Neural cell (in vitro differentiated cells): ENCODE data around the gene POLRMT.

Experiments
- CTCF ChIP-seq: fragments of 450-650 bp; IDR thresholded peaks from 2 replicates; pipeline ENCODE4 v1.5.1; 2014; ENCODE audit warnings: antibody characterized with exemption, mild to moderate bottlenecking, moderate library complexity; ENCODE audit not compliant: poor library complexity, severe bottlenecking
- EP300 ChIP-seq: fragments of 450-650 bp; conservative IDR thresholded peaks from 2 replicates; pipeline ENCODE4 v1.6.1; 2014; ENCODE audit warnings: antibody characterized with exemption, mild to moderate bottlenecking, moderate library complexity; ENCODE audit not compliant: poor library complexity, severe bottlenecking
- EZH2 ChIP-seq: fragments of 200-600, 300-800 bp; shearing (Covaris generic), sonication (generic); IDR thresholded peaks from 2 replicates; pipeline ENCODE4 v1.6.1; 2014; ENCODE audit warnings: antibody characterized with exemption, low read length, borderline replicate concordance, mild to moderate bottlenecking; ENCODE audit not compliant: insufficient read depth, poor library complexity, severe bottlenecking
- POLR2AphosphoS5 ChIP-seq: IDR thresholded peaks from 2 replicates; pipeline ENCODE4 v1.6.1; 2012
- RAD21 ChIP-seq: fragments of 450-650 bp; conservative IDR thresholded peaks from 2 replicates; pipeline ENCODE4 v1.6.1; 2014; ENCODE audit warnings: antibody characterized with exemption, mild to moderate bottlenecking, moderate library complexity
- REST ChIP-seq: IDR thresholded peaks from 2 replicates; pipeline ENCODE4 v1.6.1; 2012; ENCODE audit warnings: borderline replicate concordance
- TAF1 ChIP-seq: IDR thresholded peaks from 2 replicates; pipeline ENCODE4 v1.6.1; 2012; ENCODE audit warnings: low read depth

- TF ChIP-seq EZH2 (no peak), CTCF (no peak), POLR2AphosphoS5 (no peak), RAD21 (no peak), REST (no peak), EP300 (no peak), TAF1 (no peak)
These were observed 15.6 kb downstream of the POLRMT start for GRCh38 chr19:617551-618246.
